ENCODE results near the gene KRT23.

DNA sequence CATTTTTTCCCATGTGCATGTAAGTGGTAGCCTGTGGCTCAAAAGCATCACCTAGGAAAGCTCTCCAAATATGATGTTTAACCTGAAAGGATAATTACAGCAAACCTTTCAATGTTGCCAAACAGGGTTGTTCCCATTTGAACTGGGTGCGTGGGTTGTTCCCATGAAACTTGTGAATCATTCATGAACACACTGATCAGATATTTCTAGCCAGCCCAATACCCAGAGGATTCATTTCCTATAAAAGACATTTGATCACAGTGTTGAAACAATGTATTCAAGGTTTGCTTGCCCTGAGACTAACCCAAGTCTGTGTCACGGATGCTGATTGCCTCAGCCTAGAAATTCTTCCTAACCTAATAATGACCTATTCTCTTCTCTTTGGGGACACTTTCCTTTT is 16.4 kb upstream of the KRT23 start:
- TF ChIP-seq, protein P1, sequence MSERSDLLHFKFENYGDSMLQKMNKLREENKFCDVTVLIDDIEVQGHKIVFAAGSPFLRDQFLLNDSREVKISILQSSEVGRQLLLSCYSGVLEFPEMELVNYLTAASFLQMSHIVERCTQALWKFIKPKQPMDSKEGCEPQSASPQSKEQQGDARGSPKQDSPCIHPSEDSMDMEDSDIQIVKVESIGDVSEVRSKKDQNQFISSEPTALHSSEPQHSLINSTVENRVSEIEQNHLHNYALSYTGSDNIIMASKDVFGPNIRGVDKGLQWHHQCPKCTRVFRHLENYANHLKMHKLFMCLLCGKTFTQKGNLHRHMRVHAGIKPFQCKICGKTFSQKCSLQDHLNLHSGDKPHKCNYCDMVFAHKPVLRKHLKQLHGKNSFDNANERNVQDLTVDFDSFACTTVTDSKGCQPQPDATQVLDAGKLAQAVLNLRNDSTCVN (tag by site-specific recombination; optimal IDR thresholded peaks at IDR 0.05) = no peak
- TF ChIP-seq, protein P2, sequence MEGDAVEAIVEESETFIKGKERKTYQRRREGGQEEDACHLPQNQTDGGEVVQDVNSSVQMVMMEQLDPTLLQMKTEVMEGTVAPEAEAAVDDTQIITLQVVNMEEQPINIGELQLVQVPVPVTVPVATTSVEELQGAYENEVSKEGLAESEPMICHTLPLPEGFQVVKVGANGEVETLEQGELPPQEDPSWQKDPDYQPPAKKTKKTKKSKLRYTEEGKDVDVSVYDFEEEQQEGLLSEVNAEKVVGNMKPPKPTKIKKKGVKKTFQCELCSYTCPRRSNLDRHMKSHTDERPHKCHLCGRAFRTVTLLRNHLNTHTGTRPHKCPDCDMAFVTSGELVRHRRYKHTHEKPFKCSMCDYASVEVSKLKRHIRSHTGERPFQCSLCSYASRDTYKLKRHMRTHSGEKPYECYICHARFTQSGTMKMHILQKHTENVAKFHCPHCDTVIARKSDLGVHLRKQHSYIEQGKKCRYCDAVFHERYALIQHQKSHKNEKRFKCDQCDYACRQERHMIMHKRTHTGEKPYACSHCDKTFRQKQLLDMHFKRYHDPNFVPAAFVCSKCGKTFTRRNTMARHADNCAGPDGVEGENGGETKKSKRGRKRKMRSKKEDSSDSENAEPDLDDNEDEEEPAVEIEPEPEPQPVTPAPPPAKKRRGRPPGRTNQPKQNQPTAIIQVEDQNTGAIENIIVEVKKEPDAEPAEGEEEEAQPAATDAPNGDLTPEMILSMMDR (tag by site-specific recombination; IDR thresholded peaks at IDR 0.05) = no peak
- TF ChIP-seq, protein P3, sequence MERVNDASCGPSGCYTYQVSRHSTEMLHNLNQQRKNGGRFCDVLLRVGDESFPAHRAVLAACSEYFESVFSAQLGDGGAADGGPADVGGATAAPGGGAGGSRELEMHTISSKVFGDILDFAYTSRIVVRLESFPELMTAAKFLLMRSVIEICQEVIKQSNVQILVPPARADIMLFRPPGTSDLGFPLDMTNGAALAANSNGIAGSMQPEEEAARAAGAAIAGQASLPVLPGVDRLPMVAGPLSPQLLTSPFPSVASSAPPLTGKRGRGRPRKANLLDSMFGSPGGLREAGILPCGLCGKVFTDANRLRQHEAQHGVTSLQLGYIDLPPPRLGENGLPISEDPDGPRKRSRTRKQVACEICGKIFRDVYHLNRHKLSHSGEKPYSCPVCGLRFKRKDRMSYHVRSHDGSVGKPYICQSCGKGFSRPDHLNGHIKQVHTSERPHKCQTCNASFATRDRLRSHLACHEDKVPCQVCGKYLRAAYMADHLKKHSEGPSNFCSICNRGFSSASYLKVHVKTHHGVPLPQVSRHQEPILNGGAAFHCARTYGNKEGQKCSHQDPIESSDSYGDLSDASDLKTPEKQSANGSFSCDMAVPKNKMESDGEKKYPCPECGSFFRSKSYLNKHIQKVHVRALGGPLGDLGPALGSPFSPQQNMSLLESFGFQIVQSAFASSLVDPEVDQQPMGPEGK (tag by site-specific recombination; IDR thresholded peaks at IDR 0.05) = no peak
- no peak for TF ChIP-seq SP2 (tag by site-specific recombination; IDR thresholded peaks at IDR 0.05)
- TF ChIP-seq, protein P4, sequence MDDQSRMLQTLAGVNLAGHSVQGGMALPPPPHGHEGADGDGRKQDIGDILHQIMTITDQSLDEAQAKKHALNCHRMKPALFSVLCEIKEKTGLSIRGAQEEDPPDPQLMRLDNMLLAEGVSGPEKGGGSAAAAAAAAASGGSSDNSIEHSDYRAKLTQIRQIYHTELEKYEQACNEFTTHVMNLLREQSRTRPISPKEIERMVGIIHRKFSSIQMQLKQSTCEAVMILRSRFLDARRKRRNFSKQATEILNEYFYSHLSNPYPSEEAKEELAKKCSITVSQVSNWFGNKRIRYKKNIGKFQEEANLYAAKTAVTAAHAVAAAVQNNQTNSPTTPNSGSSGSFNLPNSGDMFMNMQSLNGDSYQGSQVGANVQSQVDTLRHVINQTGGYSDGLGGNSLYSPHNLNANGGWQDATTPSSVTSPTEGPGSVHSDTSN (CRISPR knock-in tag; IDR thresholded peaks at IDR 0.05) = no peak
- TF ChIP-seq, protein P5, sequence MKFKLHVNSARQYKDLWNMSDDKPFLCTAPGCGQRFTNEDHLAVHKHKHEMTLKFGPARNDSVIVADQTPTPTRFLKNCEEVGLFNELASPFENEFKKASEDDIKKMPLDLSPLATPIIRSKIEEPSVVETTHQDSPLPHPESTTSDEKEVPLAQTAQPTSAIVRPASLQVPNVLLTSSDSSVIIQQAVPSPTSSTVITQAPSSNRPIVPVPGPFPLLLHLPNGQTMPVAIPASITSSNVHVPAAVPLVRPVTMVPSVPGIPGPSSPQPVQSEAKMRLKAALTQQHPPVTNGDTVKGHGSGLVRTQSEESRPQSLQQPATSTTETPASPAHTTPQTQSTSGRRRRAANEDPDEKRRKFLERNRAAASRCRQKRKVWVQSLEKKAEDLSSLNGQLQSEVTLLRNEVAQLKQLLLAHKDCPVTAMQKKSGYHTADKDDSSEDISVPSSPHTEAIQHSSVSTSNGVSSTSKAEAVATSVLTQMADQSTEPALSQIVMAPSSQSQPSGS (tag by site-specific recombination; IDR thresholded peaks at IDR 0.05; ENCODE audit: low read depth) = no peak
- no peak for TF ChIP-seq MEIS1 (CRISPR knock-in tag; IDR thresholded peaks at IDR 0.05; ENCODE audit: borderline replicate concordance)
- no peak for TF ChIP-seq ZNF571 (tag by site-specific recombination; IDR thresholded peaks at IDR 0.05)
- TF ChIP-seq, protein P6, sequence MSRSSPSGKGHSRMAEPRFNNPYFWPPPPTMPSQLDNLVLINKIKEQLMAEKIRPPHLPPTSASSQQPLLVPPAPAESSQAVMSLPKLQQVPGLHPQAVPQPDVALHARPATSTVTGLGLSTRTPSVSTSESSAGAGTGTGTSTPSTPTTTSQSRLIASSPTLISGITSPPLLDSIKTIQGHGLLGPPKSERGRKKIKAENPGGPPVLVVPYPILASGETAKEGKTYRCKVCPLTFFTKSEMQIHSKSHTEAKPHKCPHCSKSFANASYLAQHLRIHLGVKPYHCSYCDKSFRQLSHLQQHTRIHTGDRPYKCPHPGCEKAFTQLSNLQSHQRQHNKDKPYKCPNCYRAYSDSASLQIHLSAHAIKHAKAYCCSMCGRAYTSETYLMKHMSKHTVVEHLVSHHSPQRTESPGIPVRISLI (tag by site-specific recombination; IDR thresholded peaks at IDR 0.05) = no peak
- TF ChIP-seq SCRT1 (tag by site-specific recombination; IDR thresholded peaks at IDR 0.05; ENCODE audit: borderline replicate concordance) = no peak
- TF ChIP-seq, protein P7, sequence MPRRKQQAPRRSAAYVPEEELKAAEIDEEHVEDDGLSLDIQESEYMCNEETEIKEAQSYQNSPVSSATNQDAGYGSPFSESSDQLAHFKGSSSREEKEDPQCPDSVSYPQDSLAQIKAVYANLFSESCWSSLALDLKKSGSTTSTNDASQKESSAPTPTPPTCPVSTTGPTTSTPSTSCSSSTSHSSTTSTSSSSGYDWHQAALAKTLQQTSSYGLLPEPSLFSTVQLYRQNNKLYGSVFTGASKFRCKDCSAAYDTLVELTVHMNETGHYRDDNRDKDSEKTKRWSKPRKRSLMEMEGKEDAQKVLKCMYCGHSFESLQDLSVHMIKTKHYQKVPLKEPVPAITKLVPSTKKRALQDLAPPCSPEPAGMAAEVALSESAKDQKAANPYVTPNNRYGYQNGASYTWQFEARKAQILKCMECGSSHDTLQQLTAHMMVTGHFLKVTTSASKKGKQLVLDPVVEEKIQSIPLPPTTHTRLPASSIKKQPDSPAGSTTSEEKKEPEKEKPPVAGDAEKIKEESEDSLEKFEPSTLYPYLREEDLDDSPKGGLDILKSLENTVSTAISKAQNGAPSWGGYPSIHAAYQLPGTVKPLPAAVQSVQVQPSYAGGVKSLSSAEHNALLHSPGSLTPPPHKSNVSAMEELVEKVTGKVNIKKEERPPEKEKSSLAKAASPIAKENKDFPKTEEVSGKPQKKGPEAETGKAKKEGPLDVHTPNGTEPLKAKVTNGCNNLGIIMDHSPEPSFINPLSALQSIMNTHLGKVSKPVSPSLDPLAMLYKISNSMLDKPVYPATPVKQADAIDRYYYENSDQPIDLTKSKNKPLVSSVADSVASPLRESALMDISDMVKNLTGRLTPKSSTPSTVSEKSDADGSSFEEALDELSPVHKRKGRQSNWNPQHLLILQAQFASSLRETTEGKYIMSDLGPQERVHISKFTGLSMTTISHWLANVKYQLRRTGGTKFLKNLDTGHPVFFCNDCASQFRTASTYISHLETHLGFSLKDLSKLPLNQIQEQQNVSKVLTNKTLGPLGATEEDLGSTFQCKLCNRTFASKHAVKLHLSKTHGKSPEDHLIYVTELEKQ (tag by site-specific recombination; IDR thresholded peaks at IDR 0.05; ENCODE audit: borderline replicate concordance) = no peak
- no peak for TF ChIP-seq ZNF514 (tag by site-specific recombination; IDR thresholded peaks at IDR 0.05)

Measured in HEK293 (cell line).